ENCODE data around the gene C17orf114.

C17orf114 gene

DNA sequence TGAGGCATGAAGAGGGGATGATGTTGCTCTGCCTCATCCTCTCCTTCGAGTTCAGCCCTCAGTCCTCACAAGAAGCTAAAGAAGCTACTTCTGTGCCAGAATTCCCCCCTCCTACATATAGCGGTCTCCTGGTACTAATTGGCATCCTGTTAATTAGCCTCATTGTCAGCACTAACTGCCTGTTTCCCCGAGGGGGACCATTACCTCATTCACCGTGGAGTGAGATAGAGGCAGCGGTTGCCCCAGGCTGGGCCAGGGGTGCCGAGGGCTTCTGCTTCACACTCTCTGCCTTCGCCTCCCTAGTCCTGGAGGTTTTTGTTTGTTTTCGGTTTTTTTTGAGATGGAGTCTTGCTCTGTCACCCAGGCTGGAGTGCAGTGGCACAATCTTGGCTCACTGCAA, 25.3 kb upstream of the C17orf114 start:
- ChIA-PET POLR2A (ENCODE audit: unreplicated experiment) (no interaction called here), CTCF (no interaction called here)
- intact Hi-C loops (cut with micrococcal nuclease; ENCODE audit: unreplicated experiment), result no loop called here

GRCh38 chr17:4823373-4824089, 21.4 kb upstream of the C17orf114 start:
- Histone ChIP-seq H3K4me1 (replicated peaks; ENCODE audit: insufficient read depth) (no peaks in the 10 kb centered on the region), H4K20me1 (ENCODE audit: insufficient read depth) (no peaks in the 10 kb centered on the region), H3K36me3 (ENCODE audit: low read depth) (no peaks in the 10 kb centered on the region; the same call in 1 of the 2 replicates), H3K4me2 (no peak overlapping the region), H3K4me3 (no peak overlapping the region), H3K79me2 (ENCODE audit: low read depth) (no peaks in the 10 kb centered on the region), H3K9me2 (ENCODE audit: insufficient read depth) (no peaks in the 10 kb centered on the region), H3F3A (ENCODE audit: insufficient read depth, low read depth) (peaks cover 12% of the 10 kb centered on the region; the same call in 1 of the 2 replicates), H3K9me3 (ENCODE audit: insufficient read depth, low read depth) (no peaks in the 10 kb centered on the region), H3K27ac (no peak overlapping the region), H2AFZ (no peak overlapping the region), H3K27me3 (ENCODE audit: insufficient read depth, low read depth) (no peaks in the 10 kb centered on the region)
- intact Hi-C loops (cut with micrococcal nuclease; ENCODE audit: unreplicated experiment), result no loop called here
- CTCF ChIA-PET, result interaction anchor here (0.6 kb wide), 1 partner anchor 40 kb away, joined by 4 read pairs; no protein-coding TSS in a partner anchor
- no peak for DNase-seq
- BruUV-seq (replicated peaks), result no TSS peak
- POLR2A ChIA-PET (ENCODE audit: unreplicated experiment), result no interaction called here
- no peak for TF ChIP-seq CTCF (conservative IDR thresholded peaks at IDR 0.05)
- no peak for TF ChIP-seq EZH2 (IDR thresholded peaks at IDR 0.05; ENCODE audit: low read depth)

More for the DNA sequence above, 25.3 kb upstream of the C17orf114 start:
- Histone ChIP-seq H3K9me3 (ENCODE audit: insufficient read depth, low read depth) (no peaks in the 10 kb centered on the region), H3K79me2 (ENCODE audit: low read depth) (no peaks in the 10 kb centered on the region), H3K4me2 (no peak overlapping the region), H3K9me2 (ENCODE audit: insufficient read depth) (no peaks in the 10 kb centered on the region), H3F3A (ENCODE audit: insufficient read depth, low read depth) (peaks cover 14% of the 10 kb centered on the region; the same call in 1 of the 2 replicates), H3K27ac (no peak overlapping the region), H2AFZ (no peak overlapping the region), H3K4me1 (replicated peaks; ENCODE audit: insufficient read depth) (no peaks in the 10 kb centered on the region), H3K36me3 (ENCODE audit: low read depth) (no peaks in the 10 kb centered on the region), H3K27me3 (ENCODE audit: insufficient read depth, low read depth) (no peaks in the 10 kb centered on the region), H4K20me1 (ENCODE audit: insufficient read depth) (no peaks in the 10 kb centered on the region), H3K4me3 (no peak overlapping the region)
- BruUV-seq (replicated peaks), result no TSS peak
- DNase-seq, result no peak
- TF ChIP-seq EZH2 (IDR thresholded peaks at IDR 0.05; ENCODE audit: low read depth) (no peak), CTCF (conservative IDR thresholded peaks at IDR 0.05) (no peak)

- Histone ChIP-seq H3K4me2 (no peak overlapping the region), H3K9me3 (ENCODE audit: insufficient read depth, low read depth) (no peaks in the 10 kb centered on the region), H3K4me1 (replicated peaks; ENCODE audit: insufficient read depth) (no peaks in the 10 kb centered on the region), H2AFZ (no peak overlapping the region), H3K27ac (no peak overlapping the region), H3K79me2 (ENCODE audit: low read depth) (no peaks in the 10 kb centered on the region), H3K9me2 (ENCODE audit: insufficient read depth) (no peaks in the 10 kb centered on the region), H3K4me3 (no peak overlapping the region), H3K36me3 (ENCODE audit: low read depth) (no peaks in the 10 kb centered on the region; the same call in 1 of the 2 replicates), H3K27me3 (ENCODE audit: insufficient read depth, low read depth) (no peaks in the 10 kb centered on the region), H4K20me1 (ENCODE audit: insufficient read depth) (no peaks in the 10 kb centered on the region), H3F3A (ENCODE audit: insufficient read depth, low read depth) (peaks cover 10% of the 10 kb centered on the region; the same call in 1 of the 2 replicates)
- no peak for TF ChIP-seq EZH2 (IDR thresholded peaks at IDR 0.05; ENCODE audit: low read depth)
- no peak for TF ChIP-seq CTCF (conservative IDR thresholded peaks at IDR 0.05)
- ChIA-PET POLR2A (ENCODE audit: unreplicated experiment) (interaction anchor here (0.6 kb wide), 1 partner anchor 54 kb away, joined by 13 read pairs; no protein-coding TSS in a partner anchor), CTCF (no interaction called here)
- intact Hi-C loops (cut with micrococcal nuclease; ENCODE audit: unreplicated experiment), result no loop called here
- no peak for DNase-seq
- BruUV-seq (replicated peaks), result no TSS peak
These were observed 20.7 kb upstream of the C17orf114 start for GRCh38 chr17:4822835-4823234.

All from PC-9 (cell line).